Measurements from ENCODE around the gene KATNAL1.

DNA sequence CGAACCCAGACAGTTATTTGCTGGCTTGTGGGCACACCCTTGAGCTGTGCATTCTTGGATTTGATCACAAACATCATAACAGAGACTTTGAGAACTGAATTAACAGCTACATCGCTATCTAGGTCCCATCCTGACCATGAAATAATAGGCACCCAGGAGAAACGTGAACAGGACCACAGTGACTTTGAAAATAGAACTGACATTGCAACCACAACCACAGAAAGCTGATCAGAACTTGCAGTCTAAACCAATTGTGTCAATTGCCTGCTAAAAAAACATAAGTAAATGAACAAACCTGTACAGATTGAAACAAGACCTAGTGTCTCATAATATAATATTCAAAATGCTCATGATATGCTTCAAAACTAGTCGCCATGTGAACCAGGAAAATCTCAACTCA, 18.3 kb upstream of the KATNAL1 start:
- TF ChIP-seq CTCF (conservative IDR thresholded peaks at IDR 0.05 in 1 of 2, IDR thresholded peaks at IDR 0.05 in 1 of 2; ENCODE audit: extremely low read depth in 1 of 2, insufficient read depth in 1 of 2, low read depth in 1 of 2, low read length in 2 of 2) (no peak), EZH2 (IDR thresholded peaks at IDR 0.05; ENCODE audit: borderline replicate concordance, low read length) (no peak)

Data from mammary epithelial cell (primary cell).